Stomach (tissue), 4 donors: ENCODE measurements around the gene COMMD9.

Source experiments
- CTCF ChIP-seq, 7 experiments: fragments of 450-650 bp in 4 of 7; fragments of 200-600 bp in 3 of 7; sonication (generic) in 3 of 7; IDR thresholded peaks; one replicate each; pipeline ENCODE4 v1.5.1; 2016 to 2019; ENCODE audit warnings: antibody characterized with exemption in 7 of 7, control low read depth in 2 of 7, mild to moderate bottlenecking in 1 of 7
- POLR2AphosphoS5 ChIP-seq, 3 donors: sonication (generic); formaldehyde crosslinking; IDR thresholded peaks; one replicate each; pipeline ENCODE4 v1.6.1; 2016; ENCODE audit warnings: antibody characterized with exemption in 3 of 3

DNA sequence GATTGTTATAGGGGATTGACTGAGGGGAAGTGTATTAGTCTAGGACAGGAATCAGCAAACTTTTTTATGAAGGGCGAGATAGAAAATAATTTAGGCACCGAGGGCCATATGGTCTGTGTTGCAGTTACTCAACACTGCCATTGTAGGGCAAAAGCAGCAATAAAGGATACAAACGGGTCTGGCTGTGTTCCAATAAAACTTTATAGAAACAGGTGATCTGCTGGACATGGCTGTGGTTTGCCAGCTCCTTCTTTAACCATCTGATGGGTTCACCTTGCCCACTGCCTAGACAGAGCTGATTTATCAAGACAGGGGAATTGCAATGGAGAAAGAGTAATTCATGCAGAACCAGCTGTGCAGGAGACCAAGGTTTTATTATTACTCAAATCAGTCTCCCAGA is 26.8 kb upstream of the COMMD9 start:
- TF ChIP-seq CTCF (IDR thresholded peaks at IDR 0.05) (no peak), POLR2AphosphoS5 (IDR thresholded peaks at IDR 0.05) (no peak)
